Effector memory CD4-positive, alpha-beta T cell (primary cell): Measurements from ENCODE around the gene HAL.

Experiments used
- DNase-seq, 3 donors: peaks; one replicate each; pipeline ENCODE4 v3.0.0-alpha.2; 2020
- H3K27ac ChIP-seq: 2 replicates; pipeline ENCODE4 v1.7.0; 2013; ENCODE audit warnings: mild to moderate bottlenecking, low read length, moderate library complexity; ENCODE audit not compliant: insufficient read depth, poor library complexity, severe bottlenecking
- H3K27me3 ChIP-seq: replicated peaks from 2 replicates; pipeline ENCODE4 v1.7.0; 2013; ENCODE audit warnings: mild to moderate bottlenecking, low read length; ENCODE audit not compliant: insufficient read depth, control insufficient read depth, poor library complexity, severe bottlenecking
- H3K36me3 ChIP-seq: 2 replicates; pipeline ENCODE4 v1.7.0; 2013; ENCODE audit warnings: mild to moderate bottlenecking, low read length, moderate library complexity; ENCODE audit not compliant: control insufficient read depth, insufficient read depth
- H3K4me1 ChIP-seq: 2 replicates; pipeline ENCODE4 v1.7.0; 2013; ENCODE audit warnings: low read length, mild to moderate bottlenecking; ENCODE audit not compliant: control insufficient read depth, insufficient read depth, poor library complexity, severe bottlenecking
- H3K4me3 ChIP-seq: 2 replicates; pipeline ENCODE4 v1.7.0; 2013; ENCODE audit warnings: low read length, low read depth, mild to moderate bottlenecking; ENCODE audit not compliant: insufficient read depth, poor library complexity, severe bottlenecking
- H3K9me3 ChIP-seq: 2 replicates; pipeline ENCODE4 v1.7.0; 2013; ENCODE audit warnings: mild to moderate bottlenecking, low read length, moderate library complexity; ENCODE audit not compliant: control insufficient read depth

Gene HAL

GRCh38 chr12:95962222-95962621, 33.9 kb downstream of the HAL start:
- Histone ChIP-seq H3K9me3 (no peaks in the 10 kb centered on the region), H3K4me1 (no peaks in the 10 kb centered on the region), H3K4me3 (no peak overlapping the region), H3K36me3 (no peaks in the 10 kb centered on the region), H3K27ac (no peak overlapping the region), H3K27me3 (no peaks in the 10 kb centered on the region)
- no peak for DNase-seq

- Histone ChIP-seq H3K4me3 (no peak overlapping the region), H3K27me3 (no peaks in the 10 kb centered on the region), H3K4me1 (no peaks in the 10 kb centered on the region), H3K36me3 (no peaks in the 10 kb centered on the region), H3K9me3 (no peaks in the 10 kb centered on the region), H3K27ac (no peak overlapping the region)
- no peak for DNase-seq
Observed at GRCh38 chr12:95960241-95960640, 35.9 kb downstream of the HAL start.

GRCh38 chr12:95959107-95959506, 37.0 kb downstream of the HAL start:
- no peak for DNase-seq
- no peak overlapping the region for H3K27ac ChIP-seq
- no peak overlapping the region for H3K4me3 ChIP-seq
- H3K27me3 ChIP-seq: no peaks in the 10 kb centered on the region
- H3K4me1 ChIP-seq: no peaks in the 10 kb centered on the region
- no peaks in the 10 kb centered on the region for H3K36me3 ChIP-seq
- H3K9me3 ChIP-seq: no peaks in the 10 kb centered on the region

GRCh38 chr12:95956557-95957145, 39.5 kb downstream of the HAL start:
- Histone ChIP-seq H3K27ac (no peak overlapping the region), H3K4me1 (no peaks in the 10 kb centered on the region), H3K36me3 (no peaks in the 10 kb centered on the region), H3K4me3 (no peak overlapping the region), H3K9me3 (no peaks in the 10 kb centered on the region), H3K27me3 (no peaks in the 10 kb centered on the region)
- DNase-seq: no peak

GRCh38 chr12:95955549-95956159, 40.5 kb downstream of the HAL start:
- no peak for DNase-seq
- H3K4me3 ChIP-seq: no peak overlapping the region
- no peaks in the 10 kb centered on the region for H3K4me1 ChIP-seq
- H3K9me3 ChIP-seq: no peaks in the 10 kb centered on the region
- H3K36me3 ChIP-seq: no peaks in the 10 kb centered on the region
- no peaks in the 10 kb centered on the region for H3K27me3 ChIP-seq
- H3K27ac ChIP-seq: no peak overlapping the region

GRCh38 chr12:95953000-95953399, 43.1 kb downstream of the HAL start:
- H3K36me3 ChIP-seq: no peaks in the 10 kb centered on the region
- DNase-seq: no peak
- H3K27me3 ChIP-seq: no peaks in the 10 kb centered on the region
- H3K4me3 ChIP-seq: no peak overlapping the region
- H3K4me1 ChIP-seq: no peaks in the 10 kb centered on the region
- no peak overlapping the region for H3K27ac ChIP-seq
- H3K9me3 ChIP-seq: no peaks in the 10 kb centered on the region

GRCh38 chr12:95951515-95951914, 44.6 kb downstream of the HAL start:
- H3K4me3 ChIP-seq: no peak overlapping the region
- no peaks in the 10 kb centered on the region for H3K4me1 ChIP-seq
- DNase-seq: no peak
- no peak overlapping the region for H3K27ac ChIP-seq
- H3K36me3 ChIP-seq: no peaks in the 10 kb centered on the region
- H3K27me3 ChIP-seq: no peaks in the 10 kb centered on the region
- H3K9me3 ChIP-seq: no peaks in the 10 kb centered on the region

- H3K27ac ChIP-seq: no peak overlapping the region
- H3K4me3 ChIP-seq: no peak overlapping the region
- DNase-seq: no peak
- H3K27me3 ChIP-seq: no peaks in the 10 kb centered on the region
- H3K9me3 ChIP-seq: no peaks in the 10 kb centered on the region
- H3K36me3 ChIP-seq: no peaks in the 10 kb centered on the region
- no peaks in the 10 kb centered on the region for H3K4me1 ChIP-seq
Observed at GRCh38 chr12:95949477-95950206, 46.5 kb downstream of the HAL start.

- H3K27ac ChIP-seq: no peak overlapping the region
- H3K27me3 ChIP-seq: no peaks in the 10 kb centered on the region
- no peaks in the 10 kb centered on the region for H3K9me3 ChIP-seq
- peaks cover 6% of the 10 kb centered on the region for H3K4me1 ChIP-seq
- H3K4me3 ChIP-seq: peak overlapping the region; percentile 93
- H3K36me3 ChIP-seq: no peaks in the 10 kb centered on the region
- DNase-seq: no peak
Observed at GRCh38 chr12:95944108-95944704, 51.9 kb downstream of the HAL start.

- Histone ChIP-seq H3K4me1 (peaks cover 6% of the 10 kb centered on the region), H3K36me3 (no peaks in the 10 kb centered on the region), H3K4me3 (peak within 1 kb of the TSS; percentile 93), H3K9me3 (no peaks in the 10 kb centered on the region), H3K27me3 (no peaks in the 10 kb centered on the region), H3K27ac (peak within 1 kb of the TSS; percentile 71)
- DNase-seq: peak; percentile 26 to 39 (median 35)
Observed at GRCh38 chr12:95943330-95943842, 52.8 kb downstream of the HAL start, which contains the start of gene AMDHD1. TSS of gene AMDHD1 (plus strand) at chr12:95943331. CDS start at chr12:95943399, 68 bp downstream.
